GM21529 (cell line): ENCODE measurements around the gene IRX3.

Experiments used
- ATAC-seq: cut with Tn5 transposase; IDR thresholded peaks from one replicate; pipeline ENCODE4 v1.9.1; 2021; ENCODE audit not compliant: unreplicated experiment

IRX3 gene

DNA sequence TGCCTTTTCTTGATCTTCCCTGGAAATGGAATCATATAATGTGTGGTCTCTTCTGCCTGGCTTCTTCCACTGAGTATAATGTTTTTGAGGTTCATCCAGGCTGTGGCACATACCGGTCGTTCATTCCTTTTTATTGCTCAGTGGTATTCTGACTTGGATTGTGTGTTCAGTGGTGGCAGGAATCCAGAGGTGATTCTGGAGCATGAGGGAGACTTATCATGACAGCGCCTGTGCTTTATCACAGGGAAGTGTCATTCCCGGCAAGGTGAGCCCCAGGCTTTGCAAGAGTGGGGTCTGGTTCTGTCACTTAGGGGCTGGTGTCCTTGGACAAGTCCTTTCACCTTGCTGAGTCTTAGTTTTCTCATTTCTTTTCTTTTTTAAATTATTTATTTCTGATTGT lies 53.0 kb downstream of the IRX3 start:
- ATAC-seq: no peak
